VCaP (cell line): Measurements from ENCODE around the gene ARHGEF28.
A peak's percentile ranks its signal among the peaks of the same experiment; 100 is the strongest.

Experiments
- H3K27ac ChIP-seq: fragments of 450-650 bp; 2 replicates; pipeline ENCODE4 v1.5.1; 2017
- TF ChIP-seq, protein P1 (sequence below): fragments of 450-650 bp; conservative IDR thresholded peaks from 2 replicates; pipeline ENCODE4 v1.5.1; 2017; ENCODE audit warnings: mild to moderate bottlenecking, moderate library complexity

The ARHGEF28 gene

DNA sequence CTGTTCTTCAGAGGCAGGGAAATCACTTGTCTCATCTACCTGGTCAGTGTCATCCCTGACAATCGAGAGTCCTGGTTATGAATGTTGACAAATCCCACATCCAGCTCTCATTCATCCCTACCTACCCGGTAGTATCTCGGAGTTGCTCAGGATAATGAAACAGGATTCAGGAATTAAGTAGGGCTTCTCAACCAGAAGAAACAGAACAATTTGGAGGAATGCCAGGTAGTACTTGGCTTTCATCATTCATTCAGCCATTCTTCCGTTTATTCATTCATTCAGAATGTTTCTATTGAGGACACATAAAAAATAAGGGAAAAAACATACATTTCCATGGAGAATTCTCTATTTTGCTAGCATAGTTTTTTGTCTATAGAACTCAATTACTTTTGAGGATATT lies 195.0 kb downstream of the ARHGEF28 start:
- H3K27ac ChIP-seq, result no peak overlapping the region
- TF ChIP-seq, protein P1, sequence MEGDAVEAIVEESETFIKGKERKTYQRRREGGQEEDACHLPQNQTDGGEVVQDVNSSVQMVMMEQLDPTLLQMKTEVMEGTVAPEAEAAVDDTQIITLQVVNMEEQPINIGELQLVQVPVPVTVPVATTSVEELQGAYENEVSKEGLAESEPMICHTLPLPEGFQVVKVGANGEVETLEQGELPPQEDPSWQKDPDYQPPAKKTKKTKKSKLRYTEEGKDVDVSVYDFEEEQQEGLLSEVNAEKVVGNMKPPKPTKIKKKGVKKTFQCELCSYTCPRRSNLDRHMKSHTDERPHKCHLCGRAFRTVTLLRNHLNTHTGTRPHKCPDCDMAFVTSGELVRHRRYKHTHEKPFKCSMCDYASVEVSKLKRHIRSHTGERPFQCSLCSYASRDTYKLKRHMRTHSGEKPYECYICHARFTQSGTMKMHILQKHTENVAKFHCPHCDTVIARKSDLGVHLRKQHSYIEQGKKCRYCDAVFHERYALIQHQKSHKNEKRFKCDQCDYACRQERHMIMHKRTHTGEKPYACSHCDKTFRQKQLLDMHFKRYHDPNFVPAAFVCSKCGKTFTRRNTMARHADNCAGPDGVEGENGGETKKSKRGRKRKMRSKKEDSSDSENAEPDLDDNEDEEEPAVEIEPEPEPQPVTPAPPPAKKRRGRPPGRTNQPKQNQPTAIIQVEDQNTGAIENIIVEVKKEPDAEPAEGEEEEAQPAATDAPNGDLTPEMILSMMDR, result no peak

DNA sequence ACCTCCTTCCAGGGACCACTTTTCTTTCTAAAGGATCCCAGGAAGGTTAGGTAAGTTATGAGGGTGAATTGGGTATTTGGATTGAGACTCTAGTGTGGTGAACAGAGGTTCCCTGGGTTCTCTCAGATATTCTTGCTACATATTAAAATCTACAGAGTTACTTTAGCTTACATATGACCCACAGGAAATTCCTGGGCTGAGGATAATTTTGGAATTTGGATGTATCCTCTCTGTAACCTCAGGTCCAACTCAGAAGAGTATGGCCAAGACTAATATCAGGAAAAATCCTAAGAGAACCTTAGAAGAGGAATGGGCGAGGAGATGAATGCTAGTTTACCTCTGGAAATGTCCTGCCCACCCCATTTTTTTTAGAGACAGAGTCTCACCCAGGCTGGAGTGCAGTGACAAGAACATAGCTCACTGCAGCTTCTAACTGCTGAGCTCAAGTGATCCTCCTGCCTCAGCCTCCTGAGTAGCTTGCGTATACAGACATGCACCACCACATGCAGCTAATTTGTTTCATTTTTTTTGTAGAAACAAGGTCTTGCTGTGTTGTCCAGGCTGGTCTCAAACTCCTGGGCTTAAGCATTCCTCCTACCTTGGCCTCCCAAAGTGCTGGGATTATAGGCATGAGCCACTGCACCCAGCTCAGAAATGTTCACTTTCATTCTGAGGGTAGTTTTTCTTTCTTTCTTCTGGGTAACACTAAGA lies 196.4 kb downstream of the ARHGEF28 start:
- TF ChIP-seq, protein P1, result no peak
- H3K27ac ChIP-seq, result peak overlapping the region; percentile 10; the same call in 1 of the 2 replicates

DNA sequence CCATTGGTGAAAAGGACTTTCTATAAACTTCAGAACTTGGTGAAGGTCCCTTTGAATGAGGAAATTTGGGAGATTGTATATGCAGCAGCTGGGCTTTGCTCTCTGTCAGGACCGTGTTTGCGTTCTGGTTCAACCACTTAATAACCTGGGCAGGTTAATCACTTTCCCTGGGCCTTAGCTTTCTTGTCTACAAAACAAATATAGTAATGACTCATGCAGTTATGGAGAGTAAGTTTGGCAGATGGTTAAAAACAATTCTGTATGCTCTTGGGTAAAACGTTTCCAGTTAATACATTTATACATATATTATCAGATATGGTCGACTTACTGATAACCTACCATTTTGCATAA lies 197.0 kb downstream of the ARHGEF28 start:
- peak overlapping the region; percentile 10; the same call in 1 of the 2 replicates for H3K27ac ChIP-seq
- TF ChIP-seq, protein P1, result no peak

DNA sequence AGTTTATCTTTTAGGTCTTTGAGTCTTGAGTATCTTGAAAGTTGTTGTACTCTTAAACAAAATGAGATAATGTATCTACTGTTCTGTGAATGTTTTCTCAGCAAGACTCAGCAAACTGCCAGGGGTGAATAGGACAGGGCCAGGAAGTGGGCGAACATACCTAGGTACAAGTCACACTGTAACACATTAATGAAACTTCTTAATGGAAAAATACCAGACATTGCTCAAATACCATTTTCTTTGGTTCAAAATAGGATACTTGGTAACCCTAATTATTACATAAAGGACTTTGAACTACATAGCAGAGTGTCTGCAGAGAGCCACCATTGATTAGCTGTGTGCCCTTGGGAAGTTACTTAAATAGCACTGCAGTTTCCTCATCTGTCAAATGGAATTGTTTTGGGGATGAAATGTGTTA lies 197.5 kb downstream of the ARHGEF28 start:
- no peak overlapping the region; the same call in 1 of the 2 replicates for H3K27ac ChIP-seq
- TF ChIP-seq, protein P1, result no peak

DNA sequence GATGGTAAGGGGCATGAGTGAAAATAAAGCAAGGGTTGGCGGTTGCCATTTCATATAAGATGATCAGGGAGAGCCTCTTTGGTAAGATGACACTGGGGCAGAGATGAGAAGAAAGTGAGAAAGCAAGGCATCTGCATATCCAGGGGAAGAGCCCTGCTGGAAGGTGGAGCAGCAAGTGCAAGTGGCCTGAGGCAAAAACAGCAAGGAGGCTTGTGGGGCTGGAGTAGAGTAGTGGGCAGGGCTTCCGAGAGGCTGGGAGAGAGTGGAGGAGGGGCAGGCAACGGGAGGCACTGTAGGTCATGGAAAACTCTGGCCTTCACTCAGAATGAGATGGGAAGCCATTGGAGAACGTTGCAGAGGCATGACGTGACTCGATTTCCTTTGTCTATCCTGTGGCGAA lies 199.2 kb downstream of the ARHGEF28 start:
- no peak overlapping the region for H3K27ac ChIP-seq
- TF ChIP-seq, protein P1, result no peak

DNA sequence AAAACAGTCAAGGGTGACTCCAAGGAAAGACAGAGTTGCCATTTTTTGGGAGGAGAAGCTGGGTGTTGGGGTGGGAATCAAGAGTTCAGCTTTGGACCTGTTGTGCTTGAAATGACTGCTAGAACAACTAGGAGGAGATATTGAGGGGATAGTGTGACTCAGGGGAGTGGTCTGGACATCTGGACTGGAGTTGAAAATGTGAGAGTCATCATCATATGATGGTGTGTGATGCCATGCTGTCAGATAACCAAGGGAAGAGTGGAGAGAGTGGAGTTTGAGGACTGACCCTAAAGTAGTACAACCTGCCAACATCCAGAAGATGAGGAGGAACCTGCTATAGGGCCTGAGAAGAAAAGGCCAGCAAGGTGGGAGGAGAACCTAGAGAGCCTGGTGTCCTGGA lies 199.7 kb downstream of the ARHGEF28 start:
- no peak overlapping the region for H3K27ac ChIP-seq
- TF ChIP-seq, protein P1, result no peak

DNA sequence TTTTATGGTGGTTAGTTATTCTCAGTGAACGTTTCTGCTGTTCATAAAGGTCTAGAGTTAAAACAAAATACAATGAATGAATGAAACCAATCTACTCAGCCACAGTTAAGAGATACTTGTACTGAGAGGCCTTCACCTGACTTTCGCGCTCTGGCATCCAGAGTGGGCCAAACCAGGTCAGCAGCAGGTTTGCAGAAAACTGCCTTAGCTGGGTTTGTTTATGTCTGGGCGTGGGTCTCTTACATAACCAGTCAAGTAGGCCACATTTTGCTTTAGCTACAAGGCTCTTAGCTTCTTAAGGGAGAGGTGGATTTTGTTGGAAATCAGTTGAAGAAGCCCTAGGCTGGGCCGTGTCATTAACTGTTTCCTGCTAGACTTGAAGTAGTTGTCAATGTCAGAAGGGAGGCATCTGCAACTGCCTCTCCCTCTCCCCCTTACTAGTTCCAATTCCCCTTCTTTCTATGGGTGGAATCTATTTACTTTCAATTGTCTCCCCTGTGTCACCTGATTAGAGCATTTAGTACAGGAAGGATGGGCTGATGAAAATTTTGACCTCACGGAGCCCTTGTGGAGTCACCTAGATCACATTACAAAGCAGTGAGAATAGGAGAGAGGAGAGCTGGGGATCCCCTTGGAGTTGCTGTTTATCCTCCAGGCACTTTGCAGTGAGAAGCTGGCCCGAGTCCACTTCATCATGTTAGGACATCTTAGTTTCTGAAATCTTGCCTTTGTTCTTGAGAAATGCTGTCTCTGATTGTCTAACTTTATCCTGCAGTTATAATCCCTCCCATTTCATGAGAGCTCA lies 200.5 kb downstream of the ARHGEF28 start:
- no peak overlapping the region for H3K27ac ChIP-seq
- TF ChIP-seq, protein P1, result no peak
